ENCODE results near the gene GNPAT.
A peak's percentile ranks its signal among the peaks of the same experiment; 100 is the strongest.

Gene GNPAT

DNA sequence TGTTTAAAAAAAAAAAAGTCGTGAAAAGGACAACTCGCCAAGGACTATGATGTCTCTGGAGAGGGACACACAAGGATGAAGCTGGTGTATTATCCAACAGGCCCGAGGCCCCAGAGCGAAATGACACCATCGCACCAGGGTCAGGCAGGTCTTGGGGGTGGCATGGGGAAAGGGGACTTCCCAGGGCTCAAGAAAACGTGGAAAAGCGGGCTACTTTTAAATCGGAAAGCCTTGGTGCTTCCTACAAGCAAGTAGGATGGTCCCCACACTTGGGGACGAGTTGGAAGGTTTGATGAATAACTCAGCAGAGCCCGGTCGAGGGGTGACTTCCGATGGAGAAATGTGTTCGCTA is 505 bp upstream of the GNPAT start:
- H3K27me3 ChIP-seq (ENCODE audit: low read depth, low read length), result no peaks in the 10 kb centered on the region
- H4K20me1 ChIP-seq (ENCODE audit: insufficient read depth, low read length), result no peaks in the 10 kb centered on the region
- no peaks in the 10 kb centered on the region for H3K9me3 ChIP-seq (ENCODE audit: insufficient read depth, low read length)
- H3K4me2 ChIP-seq (ENCODE audit: low read length), result peak overlapping the region; percentile 70
- H3K27ac ChIP-seq (ENCODE audit: low read length), result peak overlapping the region; percentile 37
- H3K36me3 ChIP-seq (replicated peaks; ENCODE audit: low read depth, low read length), result peaks cover 30% of the 10 kb centered on the region
- peaks cover 62% of the 10 kb centered on the region for H3K79me2 ChIP-seq (ENCODE audit: low read length)
- H2AFZ ChIP-seq (ENCODE audit: low read depth, low read length), result peak overlapping the region; percentile 90
- H3K4me1 ChIP-seq (ENCODE audit: low read length), result peaks cover 20% of the 10 kb centered on the region
- H3K4me3 ChIP-seq (ENCODE audit: low read length), result peak overlapping the region; percentile 85
- H3K9ac ChIP-seq (ENCODE audit: low read length), result peak overlapping the region; percentile 91
- TF ChIP-seq EZH2phosphoT487 (IDR thresholded peaks at IDR 0.05; ENCODE audit: low read depth), result no peak
- TF ChIP-seq, protein P1, sequence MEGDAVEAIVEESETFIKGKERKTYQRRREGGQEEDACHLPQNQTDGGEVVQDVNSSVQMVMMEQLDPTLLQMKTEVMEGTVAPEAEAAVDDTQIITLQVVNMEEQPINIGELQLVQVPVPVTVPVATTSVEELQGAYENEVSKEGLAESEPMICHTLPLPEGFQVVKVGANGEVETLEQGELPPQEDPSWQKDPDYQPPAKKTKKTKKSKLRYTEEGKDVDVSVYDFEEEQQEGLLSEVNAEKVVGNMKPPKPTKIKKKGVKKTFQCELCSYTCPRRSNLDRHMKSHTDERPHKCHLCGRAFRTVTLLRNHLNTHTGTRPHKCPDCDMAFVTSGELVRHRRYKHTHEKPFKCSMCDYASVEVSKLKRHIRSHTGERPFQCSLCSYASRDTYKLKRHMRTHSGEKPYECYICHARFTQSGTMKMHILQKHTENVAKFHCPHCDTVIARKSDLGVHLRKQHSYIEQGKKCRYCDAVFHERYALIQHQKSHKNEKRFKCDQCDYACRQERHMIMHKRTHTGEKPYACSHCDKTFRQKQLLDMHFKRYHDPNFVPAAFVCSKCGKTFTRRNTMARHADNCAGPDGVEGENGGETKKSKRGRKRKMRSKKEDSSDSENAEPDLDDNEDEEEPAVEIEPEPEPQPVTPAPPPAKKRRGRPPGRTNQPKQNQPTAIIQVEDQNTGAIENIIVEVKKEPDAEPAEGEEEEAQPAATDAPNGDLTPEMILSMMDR (IDR thresholded peaks at IDR 0.05; ENCODE audit: low read depth, low read length), result no peak

DNA sequence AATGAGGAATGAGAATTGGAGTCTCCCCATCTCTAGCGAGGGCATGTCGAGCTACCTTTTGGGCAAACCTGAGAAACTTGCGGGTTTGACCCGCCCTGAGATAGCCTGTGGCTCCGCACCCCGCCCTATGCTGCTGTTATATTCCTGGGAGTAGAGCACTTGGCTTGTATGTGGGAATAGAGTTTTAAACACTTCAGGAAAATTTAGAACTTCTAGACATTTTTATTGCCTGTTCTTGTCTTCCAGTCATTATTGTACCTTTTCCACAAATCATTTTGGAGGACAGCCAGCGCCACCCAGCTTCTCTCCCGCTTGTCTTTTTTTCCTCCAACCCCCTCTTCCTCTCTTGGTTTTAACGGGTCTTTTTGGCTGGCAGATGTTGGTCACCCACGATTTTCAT is 738 bp downstream of the GNPAT start:
- Histone ChIP-seq H3K4me2 (ENCODE audit: low read length) (peak overlapping the region; percentile 80), H3K4me3 (ENCODE audit: low read length) (peak overlapping the region; percentile 85), H4K20me1 (ENCODE audit: insufficient read depth, low read length) (0 out of 2 replicates have a peak, but pooled peaks cover 6% of the 10 kb centered on the region), H3K9ac (ENCODE audit: low read length) (peak overlapping the region; percentile 91), H3K27me3 (ENCODE audit: low read depth, low read length) (no peaks in the 10 kb centered on the region), H3K36me3 (replicated peaks; ENCODE audit: low read depth, low read length) (peaks cover 26% of the 10 kb centered on the region), H3K4me1 (ENCODE audit: low read length) (peaks cover 20% of the 10 kb centered on the region), H3K27ac (ENCODE audit: low read length) (peak overlapping the region; percentile 35; the same call in 1 of the 2 replicates), H3K9me3 (ENCODE audit: insufficient read depth, low read length) (no peaks in the 10 kb centered on the region), H2AFZ (ENCODE audit: low read depth, low read length) (peak overlapping the region; percentile 90), H3K79me2 (ENCODE audit: low read length) (peaks cover 72% of the 10 kb centered on the region)
- TF ChIP-seq, protein P1 (IDR thresholded peaks at IDR 0.05; ENCODE audit: low read depth, low read length), result peak; percentile 40; the same call in 1 of the 2 replicates
- no peak for TF ChIP-seq EZH2phosphoT487 (IDR thresholded peaks at IDR 0.05; ENCODE audit: low read depth)

DNA sequence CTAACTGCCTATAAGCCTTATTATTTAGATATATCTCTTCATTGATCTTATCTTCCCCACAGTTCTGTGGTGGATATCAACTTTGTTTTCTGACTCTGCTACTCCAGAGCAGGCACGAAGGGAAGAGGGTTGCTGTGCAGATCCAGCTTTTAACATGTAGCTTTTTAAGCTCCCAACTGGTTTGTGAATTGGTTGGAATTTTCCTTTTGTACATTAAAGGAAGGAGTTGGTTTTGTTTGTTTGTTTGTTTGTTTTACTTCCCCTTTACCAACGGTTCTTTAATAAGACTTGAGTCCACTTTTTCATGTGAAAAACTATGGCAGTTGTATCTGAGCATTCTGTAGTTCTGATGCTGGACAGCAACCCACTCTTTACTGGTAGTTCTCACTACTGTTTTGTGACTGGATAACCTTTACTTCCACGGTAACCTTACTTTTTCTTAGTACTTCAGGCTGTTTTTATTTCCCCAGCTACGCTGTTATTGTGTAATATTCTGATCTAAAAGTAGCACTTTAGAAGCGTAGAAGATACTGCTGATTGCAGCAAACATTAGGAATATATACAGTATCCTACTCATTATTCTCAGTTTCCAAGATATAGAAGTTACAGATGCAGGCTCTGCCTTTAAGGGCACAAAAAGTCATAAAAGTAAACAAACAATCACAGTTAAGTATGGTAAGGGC is 1.6 kb downstream of the GNPAT start:
- TF ChIP-seq, protein P1 (IDR thresholded peaks at IDR 0.05; ENCODE audit: low read depth, low read length), result no peak
- TF ChIP-seq EZH2phosphoT487 (IDR thresholded peaks at IDR 0.05; ENCODE audit: low read depth), result no peak
- Histone ChIP-seq H4K20me1 (ENCODE audit: insufficient read depth, low read length) (0 out of 2 replicates have a peak, but pooled peaks cover 9% of the 10 kb centered on the region), H2AFZ (ENCODE audit: low read depth, low read length) (no peak overlapping the region), H3K27me3 (ENCODE audit: low read depth, low read length) (no peaks in the 10 kb centered on the region), H3K9ac (ENCODE audit: low read length) (peak overlapping the region; percentile 91; the same call in 1 of the 2 replicates), H3K4me2 (ENCODE audit: low read length) (peak overlapping the region; percentile 80), H3K79me2 (ENCODE audit: low read length) (peaks cover 81% of the 10 kb centered on the region), H3K9me3 (ENCODE audit: insufficient read depth, low read length) (no peaks in the 10 kb centered on the region), H3K4me3 (ENCODE audit: low read length) (peak overlapping the region; percentile 85), H3K27ac (ENCODE audit: low read length) (no peak overlapping the region), H3K4me1 (ENCODE audit: low read length) (peaks cover 20% of the 10 kb centered on the region), H3K36me3 (replicated peaks; ENCODE audit: low read depth, low read length) (peaks cover 25% of the 10 kb centered on the region)

DNA sequence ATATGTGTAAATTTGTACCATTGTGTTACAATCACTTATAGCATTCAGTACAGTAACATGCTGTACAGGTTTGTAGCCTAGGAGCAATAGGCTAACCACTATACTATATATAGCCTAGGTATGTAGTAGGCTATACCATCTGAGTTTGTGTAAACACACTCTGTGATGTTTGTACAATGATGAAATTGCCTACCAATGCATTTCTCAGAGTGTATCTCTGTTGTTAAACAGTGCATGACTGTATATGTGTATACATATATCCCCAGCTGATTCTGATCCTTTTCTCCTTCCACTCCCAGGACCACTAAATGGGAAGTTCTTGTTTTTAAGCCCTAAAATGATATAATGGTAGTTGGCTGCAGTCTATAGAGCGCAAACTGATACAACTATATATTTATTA is 7.8 kb downstream of the GNPAT start:
- Histone ChIP-seq H3K36me3 (replicated peaks; ENCODE audit: low read depth, low read length) (peaks cover 46% of the 10 kb centered on the region), H3K27ac (ENCODE audit: low read length) (no peak overlapping the region), H3K9me3 (ENCODE audit: insufficient read depth, low read length) (no peaks in the 10 kb centered on the region), H3K4me2 (ENCODE audit: low read length) (no peak overlapping the region), H3K79me2 (ENCODE audit: low read length) (peaks cover 57% of the 10 kb centered on the region), H3K9ac (ENCODE audit: low read length) (no peak overlapping the region), H3K4me3 (ENCODE audit: low read length) (no peak overlapping the region), H3K4me1 (ENCODE audit: low read length) (no peaks in the 10 kb centered on the region), H2AFZ (ENCODE audit: low read depth, low read length) (no peak overlapping the region), H4K20me1 (ENCODE audit: insufficient read depth, low read length) (0 out of 2 replicates have a peak, but pooled peaks cover 9% of the 10 kb centered on the region), H3K27me3 (ENCODE audit: low read depth, low read length) (no peaks in the 10 kb centered on the region)
- TF ChIP-seq, protein P1 (IDR thresholded peaks at IDR 0.05; ENCODE audit: low read depth, low read length), result no peak
- no peak for TF ChIP-seq EZH2phosphoT487 (IDR thresholded peaks at IDR 0.05; ENCODE audit: low read depth)

Data from OCI-LY3 (cell line).